HCT116 (cell line): Measurements from ENCODE around the gene C20orf141. TPM values are rescaled to one million over a fixed set of nuclear protein-coding genes. Genes with fewer than 3 reads are reported as not detected.

Experiments used
- ATAC-seq: fragments of 200-7000 bp; cut with Tn5 transposase; 2 replicates; pipeline ENCODE4 v1.9.1; 2020; ENCODE audit warnings: mild to moderate bottlenecking, moderate library complexity
- BruUV-seq: library from RNA; stranded (reverse); fragments of 400-500 nt; replicated peaks from 2 replicates; lab custom pipeline; 2021; lab: Mats Ljungman, UMichigan
- CTCF ChIA-PET: fragments of 300-600 bp; sonication (Branson Sonifier 250); formaldehyde crosslinking; loops from one replicate; lab custom pipeline; 2021; ENCODE audit warnings: antibody characterized with exemption; lab: Charles Lee
- POLR2A ChIA-PET: fragments of 300-600, 350-600 bp; sonication (Branson Sonifier 250); formaldehyde crosslinking; loops from one replicate; lab custom pipeline; 2021; ENCODE audit warnings: antibody characterized with exemption; lab: Charles Lee
- RAD21 ChIA-PET, 2 experiments: fragments of 300-600 bp; sonication (Branson Sonifier 250); formaldehyde crosslinking; loops; one replicate each; lab custom pipeline; 2023; ENCODE audit warnings: low total read pairs in 2 of 2; ENCODE audit not compliant: uncharacterized antibody in 2 of 2, unreplicated experiment in 2 of 2, low non-redundant PET in 1 of 2; lab: Charles Lee
- DNase-seq: peaks from one replicate; pipeline ENCODE4 v3.0.0-alpha.2; 2010; ENCODE audit warnings: low read depth, low spot score
- H2AFZ ChIP-seq: fragments of 200-600 bp; shearing (Covaris generic), sonication (generic); 2 replicates; pipeline ENCODE4 v1.6.1; 2017; ENCODE audit warnings: low read depth, mixed run types, mixed read lengths, antibody characterized with exemption, low read length; ENCODE audit not compliant: poor library complexity, severe bottlenecking
- H3K27ac ChIP-seq: 2 replicates; pipeline ENCODE4 v1.5.1; 2012; ENCODE audit warnings: low read depth, low read length
- H3K27me3 ChIP-seq: fragments of 200-600 bp; sonication (generic); 2 replicates; pipeline ENCODE4 v1.6.1; 2016; ENCODE audit warnings: mixed run types, low read length, mixed read lengths; ENCODE audit not compliant: insufficient read depth
- H3K36me3 ChIP-seq, 2 experiments: fragments of 200-500 bp in 1 of 2; fragments of 200-600 bp in 1 of 2; sonication (Bioruptor generic) in 1 of 2; sonication (generic) in 1 of 2; 2 replicates each; pipeline versions ENCODE4 v1.5.1 to v1.6.1; 2014 to 2016; ENCODE audit warnings: low read length in 2 of 2, inconsistent platforms in 1 of 2, mixed read lengths in 1 of 2, mixed run types in 1 of 2; ENCODE audit not compliant: insufficient read depth in 2 of 2, control insufficient read depth in 1 of 2
- H3K4me1 ChIP-seq, 2 experiments: fragments of 200-600 bp in 1 of 2; sonication (generic) in 1 of 2; 2 replicates each; pipeline versions ENCODE4 v1.5.1 to v1.6.1; 2012 to 2017; ENCODE audit warnings: low read length in 2 of 2, inconsistent platforms in 1 of 2, mild to moderate bottlenecking in 1 of 2, mixed read lengths in 1 of 2, mixed run types in 1 of 2, moderate library complexity in 1 of 2; ENCODE audit not compliant: insufficient read depth in 2 of 2, control insufficient read depth in 1 of 2
- H3K4me2 ChIP-seq: fragments of 200-600 bp; sonication (generic); 2 replicates; pipeline ENCODE4 v1.6.1; 2017; ENCODE audit warnings: mixed run types, low read length, mixed read lengths
- H3K4me3 ChIP-seq, 2 experiments: fragments of 200-600 bp in 1 of 2; sonication (generic) in 1 of 2; replicated peaks in 1 of 2; 2 replicates each; pipeline ENCODE4 v1.5.1; 2011 to 2016; ENCODE audit warnings: low read length in 2 of 2, control low read depth in 1 of 2, low read depth in 1 of 2, mild to moderate bottlenecking in 1 of 2, mixed read lengths in 1 of 2, mixed run types in 1 of 2
- H3K79me2 ChIP-seq: fragments of 200-600 bp; sonication (generic); 2 replicates; pipeline ENCODE4 v1.6.1; 2017; ENCODE audit warnings: mild to moderate bottlenecking, mixed run types, low read length, moderate library complexity, mixed read lengths; ENCODE audit not compliant: insufficient read depth
- H3K9ac ChIP-seq: fragments of 200-600 bp; sonication (generic); 2 replicates; pipeline ENCODE4 v1.6.1; 2016; ENCODE audit warnings: low read length, mixed read lengths
- H3K9me2 ChIP-seq: fragments of 200-600 bp; sonication (generic), shearing (Covaris generic); 2 replicates; pipeline ENCODE4 v1.6.1; 2017; ENCODE audit warnings: mixed run types, mild to moderate bottlenecking, moderate library complexity; ENCODE audit not compliant: insufficient read depth
- H3K9me3 ChIP-seq, 2 experiments: fragments of 200-500 bp in 1 of 2; fragments of 200-600 bp in 1 of 2; sonication (Bioruptor generic) in 1 of 2; sonication (generic) in 1 of 2; 2 replicates each; pipeline ENCODE4 v1.6.1; 2014 to 2017; ENCODE audit warnings: low read length in 2 of 2, mixed read lengths in 2 of 2, inconsistent platforms in 1 of 2, low read depth in 1 of 2, mild to moderate bottlenecking in 1 of 2, mixed run types in 1 of 2, moderate library complexity in 1 of 2; ENCODE audit not compliant: control insufficient read depth in 1 of 2, insufficient read depth in 1 of 2
- H4K20me1 ChIP-seq: fragments of 200-600 bp; sonication (generic), shearing (Covaris generic); 2 replicates; pipeline ENCODE4 v1.6.1; 2017; ENCODE audit warnings: mixed run types, mild to moderate bottlenecking, moderate library complexity; ENCODE audit not compliant: insufficient read depth
- CBX3 ChIP-seq: IDR thresholded peaks from 2 replicates; pipeline ENCODE4 v1.6.1; 2012; ENCODE audit warnings: low read depth
- CEBPB ChIP-seq: IDR thresholded peaks from 2 replicates; pipeline ENCODE4 v1.6.1; 2012; ENCODE audit warnings: low read depth
- EGR1 ChIP-seq: IDR thresholded peaks from 2 replicates; pipeline ENCODE4 v1.6.1; 2012; ENCODE audit warnings: low read depth
- ELF1 ChIP-seq: IDR thresholded peaks from 2 replicates; pipeline ENCODE4 v1.6.1; 2012; ENCODE audit warnings: low read depth, borderline replicate concordance
- EZH2 ChIP-seq: fragments of 200-600 bp; sonication (generic); IDR thresholded peaks from 2 replicates; pipeline ENCODE4 v1.6.1; 2017; ENCODE audit warnings: antibody characterized with exemption, mixed run types
- EZH2phosphoT487 ChIP-seq: fragments of 200-600 bp; IDR thresholded peaks from 2 replicates; pipeline ENCODE4 v1.6.1; 2018; ENCODE audit warnings: antibody characterized with exemption, borderline replicate concordance
- FOSL1 ChIP-seq: IDR thresholded peaks from 2 replicates; pipeline ENCODE4 v1.6.1; 2012; ENCODE audit warnings: low read depth
- JUND ChIP-seq: IDR thresholded peaks from 2 replicates; pipeline ENCODE4 v1.6.1; 2012
- POLR2A ChIP-seq: IDR thresholded peaks from 2 replicates; pipeline ENCODE4 v1.7.0; 2011; ENCODE audit warnings: borderline replicate concordance; ENCODE audit not compliant: insufficient read depth, insufficient read length; ENCODE audit errors: extremely low read depth
- POLR2AphosphoS5 ChIP-seq: IDR thresholded peaks from 2 replicates; pipeline ENCODE4 v1.6.1; 2011; ENCODE audit warnings: mild to moderate bottlenecking, low read depth, low read length, moderate library complexity
- RAD21 ChIP-seq: IDR thresholded peaks from 2 replicates; pipeline ENCODE4 v1.6.1; 2012; ENCODE audit warnings: low read depth, mild to moderate bottlenecking
- REST ChIP-seq: IDR thresholded peaks from 2 replicates; pipeline ENCODE4 v1.6.1; 2012; ENCODE audit warnings: low read depth
- TCF7L2 ChIP-seq: IDR thresholded peaks from 2 replicates; pipeline ENCODE4 v1.7.0; 2011; ENCODE audit warnings: borderline replicate concordance, inconsistent platforms; ENCODE audit not compliant: insufficient read depth, insufficient read length; ENCODE audit errors: extremely low read depth
- intact Hi-C: fragments of 100-400 bp; cut with micrococcal nuclease; formaldehyde crosslinking; loops from 2 replicates; pipeline ENCODE4 v1.10.0; 2022
- total RNA-seq: library from RNA; stranded (reverse); gene quantifications from one replicate; pipeline ENCODE4 v1.2.1, GENCODE V29; 2021; ENCODE audit not compliant: unreplicated experiment
- TF ChIP-seq, protein P1 (sequence below), 3 experiments: fragments of 200-600 bp in 1 of 3; sonication (generic) in 1 of 3; IDR thresholded peaks in 2 of 3; conservative IDR thresholded peaks in 1 of 3; 2 replicates each; pipeline ENCODE4 v1.5.1; 2012 to 2017; ENCODE audit warnings: low read depth in 2 of 3, low read length in 2 of 3, antibody characterized with exemption in 1 of 3, borderline replicate concordance in 1 of 3, control low read depth in 1 of 3, mild to moderate bottlenecking in 1 of 3, mixed read lengths in 1 of 3, mixed run types in 1 of 3, moderate library complexity in 1 of 3; ENCODE audit not compliant: insufficient read depth in 1 of 3
- TF ChIP-seq, protein P2 (sequence below): IDR thresholded peaks from 2 replicates; pipeline ENCODE4 v1.6.1; 2012
- TF ChIP-seq, protein P3 (sequence below): IDR thresholded peaks from 2 replicates; pipeline ENCODE4 v1.6.1; 2011; ENCODE audit warnings: mild to moderate bottlenecking, low read length, moderate library complexity; ENCODE audit not compliant: insufficient replicate concordance; ENCODE audit errors: extremely low read depth
- TF ChIP-seq, protein P4 (sequence below): IDR thresholded peaks from 2 replicates; pipeline ENCODE4 v1.6.1; 2012

C20orf141 gene
- total RNA-seq, 1 experiment from 2014 or later, result not detected

DNA sequence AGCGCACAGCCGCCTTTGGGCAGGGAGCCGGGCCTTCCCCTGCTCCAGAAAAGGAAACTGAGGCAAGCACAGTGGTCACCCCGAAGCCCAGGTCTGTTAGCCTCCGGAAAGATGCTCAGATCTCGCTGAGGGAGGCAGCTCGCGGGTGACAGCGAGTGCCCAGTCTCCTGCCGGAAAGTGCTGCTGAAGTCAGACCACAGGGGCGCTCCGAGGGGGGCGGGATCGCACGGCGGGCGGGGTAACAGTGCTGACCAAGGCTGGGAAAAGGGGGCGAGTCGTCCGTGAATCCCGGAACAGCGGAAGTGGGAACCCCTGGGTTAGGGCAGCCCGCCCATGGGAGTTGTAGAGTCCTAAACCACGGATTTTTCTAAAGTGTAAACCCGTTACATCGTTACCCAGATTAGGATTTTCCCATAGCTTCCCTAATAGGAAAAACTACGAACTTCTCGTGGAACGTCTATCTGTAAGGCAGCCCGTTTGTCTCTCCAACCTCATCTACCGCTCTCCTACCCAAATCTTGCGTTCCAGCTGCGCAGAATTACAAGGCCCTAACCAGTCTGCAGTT is 26.3 kb downstream of the C20orf141 start:
- ChIA-PET RAD21 (no interaction called here), CTCF (interaction anchor here (0.9 to 1.1 kb wide), 2 partner anchors 88 to 160 kb away, joined by 3 to 4 read pairs; no protein-coding TSS in a partner anchor), POLR2A (no interaction called here)
- no peak for TF ChIP-seq EZH2
- TF ChIP-seq TCF7L2, result no peak
- TF ChIP-seq REST, result no peak
- TF ChIP-seq JUND, result no peak
- TF ChIP-seq FOSL1, result no peak
- TF ChIP-seq POLR2A, result no peak
- no peak for TF ChIP-seq RAD21
- TF ChIP-seq, protein P1, sequence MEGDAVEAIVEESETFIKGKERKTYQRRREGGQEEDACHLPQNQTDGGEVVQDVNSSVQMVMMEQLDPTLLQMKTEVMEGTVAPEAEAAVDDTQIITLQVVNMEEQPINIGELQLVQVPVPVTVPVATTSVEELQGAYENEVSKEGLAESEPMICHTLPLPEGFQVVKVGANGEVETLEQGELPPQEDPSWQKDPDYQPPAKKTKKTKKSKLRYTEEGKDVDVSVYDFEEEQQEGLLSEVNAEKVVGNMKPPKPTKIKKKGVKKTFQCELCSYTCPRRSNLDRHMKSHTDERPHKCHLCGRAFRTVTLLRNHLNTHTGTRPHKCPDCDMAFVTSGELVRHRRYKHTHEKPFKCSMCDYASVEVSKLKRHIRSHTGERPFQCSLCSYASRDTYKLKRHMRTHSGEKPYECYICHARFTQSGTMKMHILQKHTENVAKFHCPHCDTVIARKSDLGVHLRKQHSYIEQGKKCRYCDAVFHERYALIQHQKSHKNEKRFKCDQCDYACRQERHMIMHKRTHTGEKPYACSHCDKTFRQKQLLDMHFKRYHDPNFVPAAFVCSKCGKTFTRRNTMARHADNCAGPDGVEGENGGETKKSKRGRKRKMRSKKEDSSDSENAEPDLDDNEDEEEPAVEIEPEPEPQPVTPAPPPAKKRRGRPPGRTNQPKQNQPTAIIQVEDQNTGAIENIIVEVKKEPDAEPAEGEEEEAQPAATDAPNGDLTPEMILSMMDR (IDR thresholded peaks at IDR 0.05 in 2 of 3, conservative IDR thresholded peaks at IDR 0.05 in 1 of 3; ENCODE audit: borderline replicate concordance in 1 of 3, insufficient read depth in 1 of 3, low read depth in 2 of 3, low read length in 2 of 3), result no peak
- TF ChIP-seq POLR2AphosphoS5, result no peak
- TF ChIP-seq, protein P2, sequence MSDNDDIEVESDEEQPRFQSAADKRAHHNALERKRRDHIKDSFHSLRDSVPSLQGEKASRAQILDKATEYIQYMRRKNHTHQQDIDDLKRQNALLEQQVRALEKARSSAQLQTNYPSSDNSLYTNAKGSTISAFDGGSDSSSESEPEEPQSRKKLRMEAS, result no peak
- TF ChIP-seq EGR1, result no peak
- no peak for TF ChIP-seq ELF1
- TF ChIP-seq, protein P3, sequence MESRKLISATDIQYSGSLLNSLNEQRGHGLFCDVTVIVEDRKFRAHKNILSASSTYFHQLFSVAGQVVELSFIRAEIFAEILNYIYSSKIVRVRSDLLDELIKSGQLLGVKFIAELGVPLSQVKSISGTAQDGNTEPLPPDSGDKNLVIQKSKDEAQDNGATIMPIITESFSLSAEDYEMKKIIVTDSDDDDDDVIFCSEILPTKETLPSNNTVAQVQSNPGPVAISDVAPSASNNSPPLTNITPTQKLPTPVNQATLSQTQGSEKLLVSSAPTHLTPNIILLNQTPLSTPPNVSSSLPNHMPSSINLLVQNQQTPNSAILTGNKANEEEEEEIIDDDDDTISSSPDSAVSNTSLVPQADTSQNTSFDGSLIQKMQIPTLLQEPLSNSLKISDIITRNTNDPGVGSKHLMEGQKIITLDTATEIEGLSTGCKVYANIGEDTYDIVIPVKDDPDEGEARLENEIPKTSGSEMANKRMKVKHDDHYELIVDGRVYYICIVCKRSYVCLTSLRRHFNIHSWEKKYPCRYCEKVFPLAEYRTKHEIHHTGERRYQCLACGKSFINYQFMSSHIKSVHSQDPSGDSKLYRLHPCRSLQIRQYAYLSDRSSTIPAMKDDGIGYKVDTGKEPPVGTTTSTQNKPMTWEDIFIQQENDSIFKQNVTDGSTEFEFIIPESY, result no peak
- TF ChIP-seq CBX3, result no peak
- no peak for TF ChIP-seq CEBPB
- TF ChIP-seq EZH2phosphoT487, result no peak
- TF ChIP-seq, protein P4, sequence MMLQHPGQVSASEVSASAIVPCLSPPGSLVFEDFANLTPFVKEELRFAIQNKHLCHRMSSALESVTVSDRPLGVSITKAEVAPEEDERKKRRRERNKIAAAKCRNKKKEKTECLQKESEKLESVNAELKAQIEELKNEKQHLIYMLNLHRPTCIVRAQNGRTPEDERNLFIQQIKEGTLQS, result no peak
- peak overlapping the region; percentile 45 for H2AFZ ChIP-seq
- peak overlapping the region; percentile 97 for H3K27ac ChIP-seq
- ATAC-seq, result peak; percentile 71
- DNase-seq, result no peak
- H3K4me2 ChIP-seq, result peak overlapping the region; percentile 98
- intact Hi-C loops, result no loop called here
- no peaks in the 10 kb centered on the region for H3K27me3 ChIP-seq
- H3K9ac ChIP-seq, result peak overlapping the region; percentile 81
- H3K9me3 ChIP-seq, result no peaks in the 10 kb centered on the region
- H3K4me3 ChIP-seq, result peak overlapping the region; percentile 73 to 96
- no peaks in the 10 kb centered on the region for H3K36me3 ChIP-seq
- H3K9me2 ChIP-seq, result no peaks in the 10 kb centered on the region
- TSS peak; percentile 72 for BruUV-seq
- peaks cover 12% of the 10 kb centered on the region for H3K79me2 ChIP-seq
- H4K20me1 ChIP-seq, result no peaks in the 10 kb centered on the region
- H3K4me1 ChIP-seq, result peaks cover 13 to 20% of the 10 kb centered on the region in 2 experiments; a peak in 3 of 4 replicates
